ENCODE results near the gene NSMF.

The NSMF gene, protein sequence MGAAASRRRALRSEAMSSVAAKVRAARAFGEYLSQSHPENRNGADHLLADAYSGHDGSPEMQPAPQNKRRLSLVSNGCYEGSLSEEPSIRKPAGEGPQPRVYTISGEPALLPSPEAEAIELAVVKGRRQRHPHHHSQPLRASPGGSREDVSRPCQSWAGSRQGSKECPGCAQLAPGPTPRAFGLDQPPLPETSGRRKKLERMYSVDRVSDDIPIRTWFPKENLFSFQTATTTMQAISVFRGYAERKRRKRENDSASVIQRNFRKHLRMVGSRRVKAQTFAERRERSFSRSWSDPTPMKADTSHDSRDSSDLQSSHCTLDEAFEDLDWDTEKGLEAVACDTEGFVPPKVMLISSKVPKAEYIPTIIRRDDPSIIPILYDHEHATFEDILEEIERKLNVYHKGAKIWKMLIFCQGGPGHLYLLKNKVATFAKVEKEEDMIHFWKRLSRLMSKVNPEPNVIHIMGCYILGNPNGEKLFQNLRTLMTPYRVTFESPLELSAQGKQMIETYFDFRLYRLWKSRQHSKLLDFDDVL

DNA sequence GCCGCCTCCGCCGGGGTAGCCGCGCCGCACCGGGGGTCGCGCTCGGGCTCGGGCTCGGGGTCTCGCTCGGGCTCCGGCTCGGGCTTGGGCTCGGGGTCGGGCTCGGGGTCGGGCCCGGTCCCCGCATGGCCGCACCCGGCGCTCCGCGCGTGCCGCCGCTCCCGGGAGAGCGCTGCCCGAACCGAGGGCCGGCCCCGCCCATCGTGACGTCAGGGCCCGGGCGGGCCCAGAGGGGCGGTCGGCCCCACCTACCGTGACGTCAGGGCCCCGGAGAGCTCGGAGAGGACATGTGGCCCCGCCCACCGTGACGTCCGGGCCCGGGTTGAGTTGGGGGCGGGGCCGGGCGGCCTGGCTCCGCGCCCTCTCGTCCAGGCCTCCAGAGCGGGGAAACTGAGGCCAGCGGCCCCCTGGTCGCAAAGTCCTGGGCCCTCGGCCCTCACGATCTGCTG lies at the start of gene NSMF:
Gene NSMF, minus strand, starts transcription at position 183 of the 449 bp plus-strand sequence. CDS start 232 bp downstream, outside the sequence.
- H3K36me3 ChIP-seq (ENCODE audit: insufficient read depth, low read length): peaks cover 31% of the 10 kb centered on the region
- peaks cover 14% of the 10 kb centered on the region for H3K4me1 ChIP-seq (ENCODE audit: insufficient read depth, low read length)
- H3K9me3 ChIP-seq (ENCODE audit: low read length): no peaks in the 10 kb centered on the region
- H2AFZ ChIP-seq (ENCODE audit: low read depth, low read length): peak within 1 kb of the TSS; percentile 86
- H3K4me3 ChIP-seq (ENCODE audit: low read length): peak within 1 kb of the TSS; percentile 73
- no peaks in the 10 kb centered on the region for H3K27me3 ChIP-seq (ENCODE audit: insufficient read depth, low read length)

DNA sequence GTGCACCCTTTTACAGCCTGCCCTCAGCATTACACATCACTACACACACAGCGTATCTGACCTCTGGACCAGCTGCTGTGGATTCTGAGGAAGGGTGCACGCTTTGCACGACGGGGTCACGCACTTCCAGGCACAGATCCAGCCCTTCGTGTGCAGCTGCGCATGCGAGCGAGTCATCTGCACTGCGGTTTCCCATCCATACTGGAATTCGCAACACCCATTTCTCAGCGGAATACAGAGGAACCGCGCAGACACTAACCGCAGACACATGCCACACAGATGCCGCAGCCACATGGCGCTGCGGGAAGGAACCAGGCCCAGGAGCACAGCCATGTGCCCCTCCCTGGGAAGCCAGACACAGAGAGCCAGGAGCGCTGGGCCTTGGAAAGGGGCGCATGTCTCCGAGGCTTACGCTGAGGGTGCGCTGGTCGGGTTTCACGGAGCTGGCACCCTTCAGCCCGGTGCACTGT lies 47.6 kb upstream of the NSMF start:
- H3K4me1 ChIP-seq (ENCODE audit: insufficient read depth, low read length): no peaks in the 10 kb centered on the region
- H3K4me3 ChIP-seq (ENCODE audit: low read length): no peak overlapping the region
- H3K36me3 ChIP-seq (ENCODE audit: insufficient read depth, low read length): no peaks in the 10 kb centered on the region
- H2AFZ ChIP-seq (ENCODE audit: low read depth, low read length): no peak overlapping the region
- peaks cover 6% of the 10 kb centered on the region for H3K9me3 ChIP-seq (ENCODE audit: low read length)
- no peaks in the 10 kb centered on the region for H3K27me3 ChIP-seq (ENCODE audit: insufficient read depth, low read length)

GRCh38 chr9:137506274-137506673 lies 47.1 kb upstream of the NSMF start:
- Histone ChIP-seq H3K4me3 (ENCODE audit: low read length) (no peak overlapping the region), H3K4me1 (ENCODE audit: insufficient read depth, low read length) (no peaks in the 10 kb centered on the region), H2AFZ (ENCODE audit: low read depth, low read length) (no peak overlapping the region), H3K9me3 (ENCODE audit: low read length) (peaks cover 6% of the 10 kb centered on the region), H3K36me3 (ENCODE audit: insufficient read depth, low read length) (no peaks in the 10 kb centered on the region), H3K27me3 (ENCODE audit: insufficient read depth, low read length) (no peaks in the 10 kb centered on the region)

DNA sequence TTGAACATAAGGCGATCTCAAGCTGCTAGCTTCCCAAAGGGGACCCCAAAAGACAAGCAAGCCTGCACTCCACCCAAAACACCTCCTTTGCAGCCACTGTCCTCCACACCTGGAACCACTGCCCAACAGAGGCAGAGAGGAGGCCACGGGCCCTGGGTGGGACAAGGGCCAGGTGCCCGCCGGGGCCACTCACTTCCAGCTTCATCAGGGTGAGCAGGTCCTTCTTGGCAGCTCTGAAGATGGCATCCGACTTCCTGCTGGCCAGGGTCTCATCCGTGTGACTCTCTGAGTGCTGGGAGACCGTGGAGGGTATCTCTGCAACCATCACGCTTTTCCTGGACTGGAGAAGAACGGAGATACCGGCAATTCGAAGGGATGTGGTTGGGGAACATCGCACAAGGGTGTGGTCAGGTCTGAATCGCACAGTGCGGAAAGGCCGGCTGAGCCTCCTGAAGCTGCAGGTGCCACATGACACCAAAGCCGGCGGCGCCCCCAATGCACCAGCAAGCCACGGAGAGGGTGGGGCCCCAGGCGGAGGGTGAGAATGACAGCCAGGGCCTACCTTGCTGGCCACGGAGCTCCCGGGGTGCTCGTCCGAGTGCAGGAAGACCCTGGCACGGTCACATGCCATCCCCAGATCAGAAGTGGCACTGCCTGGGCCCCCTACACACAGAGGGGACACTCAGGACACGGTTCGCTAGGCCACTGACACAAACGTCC lies 46.4 kb upstream of the NSMF start:
- H3K4me1 ChIP-seq (ENCODE audit: insufficient read depth, low read length): no peaks in the 10 kb centered on the region
- H3K27me3 ChIP-seq (ENCODE audit: insufficient read depth, low read length): no peaks in the 10 kb centered on the region
- H3K9me3 ChIP-seq (ENCODE audit: low read length): peaks cover 6% of the 10 kb centered on the region
- H2AFZ ChIP-seq (ENCODE audit: low read depth, low read length): no peak overlapping the region
- no peak overlapping the region for H3K4me3 ChIP-seq (ENCODE audit: low read length)
- H3K36me3 ChIP-seq (ENCODE audit: insufficient read depth, low read length): no peaks in the 10 kb centered on the region

DNA sequence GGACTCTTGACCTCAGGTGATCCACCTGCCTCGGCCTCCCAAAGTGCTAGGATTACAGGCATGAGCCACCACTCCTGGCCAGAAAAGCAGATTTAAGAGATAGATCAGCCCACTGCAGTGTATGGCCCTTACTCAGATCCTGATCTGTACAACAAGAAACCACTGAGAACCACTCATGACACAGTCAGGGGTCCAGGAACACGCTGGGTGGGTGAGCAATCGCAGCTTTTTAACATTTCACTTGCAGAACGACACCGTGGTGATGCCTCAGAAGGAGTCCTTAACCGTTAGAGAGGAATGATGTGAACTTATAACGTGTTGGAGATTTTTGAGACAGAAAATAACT lies 45.3 kb upstream of the NSMF start:
- peaks cover 6% of the 10 kb centered on the region for H3K9me3 ChIP-seq (ENCODE audit: low read length)
- H3K27me3 ChIP-seq (ENCODE audit: insufficient read depth, low read length): no peaks in the 10 kb centered on the region
- H2AFZ ChIP-seq (ENCODE audit: low read depth, low read length): no peak overlapping the region
- H3K36me3 ChIP-seq (ENCODE audit: insufficient read depth, low read length): no peaks in the 10 kb centered on the region
- H3K4me1 ChIP-seq (ENCODE audit: insufficient read depth, low read length): no peaks in the 10 kb centered on the region
- no peak overlapping the region for H3K4me3 ChIP-seq (ENCODE audit: low read length)

DNA sequence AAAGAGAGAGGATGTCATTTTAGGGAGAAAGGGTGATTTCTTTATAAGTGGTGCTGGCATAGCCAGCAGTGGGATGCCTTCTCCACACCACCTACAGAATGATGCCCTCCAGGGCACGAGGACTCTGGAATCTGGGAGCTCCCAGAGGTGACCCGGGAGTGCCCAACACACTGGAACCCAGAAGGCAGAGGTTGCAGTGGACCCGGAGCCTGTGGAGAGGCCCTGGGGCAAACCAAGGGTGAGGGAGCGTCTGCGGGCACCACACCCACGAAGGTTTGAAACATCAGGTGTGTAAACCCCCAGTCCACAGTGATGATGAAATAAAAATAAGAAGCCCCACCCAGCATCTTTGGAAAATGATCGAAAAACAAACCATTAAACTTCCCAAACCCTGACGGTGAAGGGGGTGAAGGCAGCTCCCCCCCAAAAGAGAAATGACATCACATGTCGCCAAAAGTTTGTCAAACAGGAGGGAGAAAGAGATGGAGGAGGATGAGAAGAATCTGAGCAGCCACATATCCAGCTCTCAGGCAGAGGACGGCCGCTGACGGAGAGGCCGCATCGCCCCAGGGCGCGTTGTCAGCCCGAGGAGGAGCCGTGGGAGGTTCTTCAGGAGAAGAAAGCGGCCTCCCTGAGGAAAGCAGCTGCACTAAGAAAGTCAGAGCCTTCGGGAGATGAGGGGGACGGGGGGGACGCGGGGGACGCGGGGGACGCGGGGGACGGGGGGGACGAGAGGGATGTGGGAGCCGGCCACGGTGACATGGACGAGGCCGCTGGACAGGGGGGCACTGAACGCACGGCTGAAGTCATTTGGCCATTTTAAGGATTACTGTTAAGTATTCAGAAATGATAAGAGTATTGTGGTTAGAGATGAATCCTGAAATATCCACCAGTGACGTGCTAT lies 43.1 kb upstream of the NSMF start:
- Histone ChIP-seq H3K4me1 (ENCODE audit: insufficient read depth, low read length) (no peaks in the 10 kb centered on the region), H2AFZ (ENCODE audit: low read depth, low read length) (no peak overlapping the region)

DNA sequence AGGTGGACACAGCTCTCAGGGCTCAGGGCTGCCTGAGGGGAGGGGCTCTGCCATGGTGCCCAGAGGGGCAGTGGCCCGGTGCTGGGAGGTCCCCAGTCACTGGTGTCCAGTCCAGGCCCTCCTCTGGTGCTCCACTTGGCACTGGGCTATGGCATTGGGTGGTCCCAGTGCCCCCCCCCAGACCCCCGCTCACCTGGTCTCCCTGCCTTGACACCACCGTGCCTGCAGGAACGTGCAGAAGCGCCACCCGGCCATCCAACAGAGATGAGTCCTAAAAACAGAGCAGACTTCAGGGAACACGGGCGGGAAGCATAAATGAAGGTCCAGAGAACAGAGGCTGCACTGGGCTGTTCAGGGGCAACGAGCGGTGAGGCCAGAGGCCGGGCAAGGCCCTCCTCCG lies 42.3 kb upstream of the NSMF start:
- no peak overlapping the region for H2AFZ ChIP-seq (ENCODE audit: low read depth, low read length)
- peaks cover 6% of the 10 kb centered on the region for H3K9me3 ChIP-seq (ENCODE audit: low read length)
- H3K4me1 ChIP-seq (ENCODE audit: insufficient read depth, low read length): no peaks in the 10 kb centered on the region
- H3K27me3 ChIP-seq (ENCODE audit: insufficient read depth, low read length): no peaks in the 10 kb centered on the region
- no peaks in the 10 kb centered on the region for H3K36me3 ChIP-seq (ENCODE audit: insufficient read depth, low read length)
- H3K4me3 ChIP-seq (ENCODE audit: low read length): no peak overlapping the region

More for the DNA sequence above, 43.1 kb upstream of the NSMF start:
- Histone ChIP-seq H3K36me3 (ENCODE audit: insufficient read depth, low read length) (no peaks in the 10 kb centered on the region), H3K9me3 (ENCODE audit: low read length) (peaks cover 6% of the 10 kb centered on the region), H3K27me3 (ENCODE audit: insufficient read depth, low read length) (no peaks in the 10 kb centered on the region), H3K4me3 (ENCODE audit: low read length) (no peak overlapping the region)

GRCh38 chr9:137500666-137501397 lies 41.7 kb upstream of the NSMF start:
- peaks cover 3% of the 10 kb centered on the region for H3K9me3 ChIP-seq (ENCODE audit: low read length)
- no peak overlapping the region for H3K4me3 ChIP-seq (ENCODE audit: low read length)
- H3K27me3 ChIP-seq (ENCODE audit: insufficient read depth, low read length): no peaks in the 10 kb centered on the region
- H2AFZ ChIP-seq (ENCODE audit: low read depth, low read length): no peak overlapping the region
- H3K36me3 ChIP-seq (ENCODE audit: insufficient read depth, low read length): no peaks in the 10 kb centered on the region
- H3K4me1 ChIP-seq (ENCODE audit: insufficient read depth, low read length): no peaks in the 10 kb centered on the region

- Histone ChIP-seq H3K36me3 (ENCODE audit: insufficient read depth, low read length) (no peaks in the 10 kb centered on the region), H2AFZ (ENCODE audit: low read depth, low read length) (no peak overlapping the region), H3K9me3 (ENCODE audit: low read length) (peaks cover 3% of the 10 kb centered on the region), H3K27me3 (ENCODE audit: insufficient read depth, low read length) (no peaks in the 10 kb centered on the region), H3K4me1 (ENCODE audit: insufficient read depth, low read length) (no peaks in the 10 kb centered on the region), H3K4me3 (ENCODE audit: low read length) (no peak overlapping the region)
Measured at GRCh38 chr9:137499858-137500661, 40.9 kb upstream of the NSMF start.

GRCh38 chr9:137499416-137499815 lies 40.3 kb upstream of the NSMF start:
- Histone ChIP-seq H3K4me1 (ENCODE audit: insufficient read depth, low read length) (no peaks in the 10 kb centered on the region), H3K27me3 (ENCODE audit: insufficient read depth, low read length) (no peaks in the 10 kb centered on the region), H3K9me3 (ENCODE audit: low read length) (peaks cover 5% of the 10 kb centered on the region), H3K36me3 (ENCODE audit: insufficient read depth, low read length) (no peaks in the 10 kb centered on the region), H3K4me3 (ENCODE audit: low read length) (no peak overlapping the region), H2AFZ (ENCODE audit: low read depth, low read length) (no peak overlapping the region)

- Histone ChIP-seq H3K27me3 (ENCODE audit: insufficient read depth, low read length) (no peaks in the 10 kb centered on the region), H3K36me3 (ENCODE audit: insufficient read depth, low read length) (no peaks in the 10 kb centered on the region), H3K4me1 (ENCODE audit: insufficient read depth, low read length) (no peaks in the 10 kb centered on the region), H3K4me3 (ENCODE audit: low read length) (no peak overlapping the region), H3K9me3 (ENCODE audit: low read length) (peaks cover 11% of the 10 kb centered on the region), H2AFZ (ENCODE audit: low read depth, low read length) (no peak overlapping the region)
Measured at GRCh38 chr9:137498720-137499150, 39.6 kb upstream of the NSMF start.

Data from neuron (in vitro differentiated cells).